ENCODE data around the gene SUGCT. TPM values are rescaled to one million over a fixed set of nuclear protein-coding genes. Genes with fewer than 3 reads are reported as not detected.

SUGCT gene
- total and polyA plus RNA-seq, 2 of the 13 experiments (the other 11 are each of a cell fraction or from before 2014, with no cell fraction given): 10.1 to 22.2 TPM

DNA sequence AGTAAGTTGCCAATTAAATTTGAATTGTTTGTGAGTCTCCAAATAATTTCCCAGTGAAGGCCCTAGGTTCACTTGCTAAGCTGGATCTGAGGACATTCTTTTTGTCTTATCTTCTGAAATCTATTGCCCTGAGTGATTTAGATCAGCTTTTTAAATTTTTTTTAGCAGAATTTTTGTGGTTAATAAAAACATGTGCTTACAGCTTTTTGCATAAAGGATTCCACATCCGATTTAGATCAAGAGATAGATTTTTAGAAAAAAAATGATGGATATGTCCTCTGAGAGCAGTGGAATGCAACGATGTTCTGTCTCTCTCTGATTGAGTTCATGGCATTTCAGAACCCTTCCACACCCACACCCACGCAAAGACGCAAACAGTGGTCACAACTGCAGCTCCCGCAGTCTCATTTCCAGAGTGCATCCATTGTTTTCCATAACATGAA, 358.8 kb downstream of the SUGCT start:
- CTCF ChIA-PET (ENCODE audit: low intra/inter-chr PET ratio, low total read pairs): no interaction called here
- WGBS (ENCODE audit: low lambda C conversion rate): 89% methylated on average over 5 of the region's 5 CpGs
- FAIRE-seq (no peak), DNase-seq (ENCODE audit: low spot score) (no peak), ATAC-seq (no peak)
- TF ChIP-seq TBX3 (IDR thresholded peaks at IDR 0.05; ENCODE audit: borderline replicate concordance): no peak
- TF ChIP-seq KLF11 (CRISPR knock-in tag; IDR thresholded peaks at IDR 0.05): no peak
- no peak overlapping the region for H3K4me3 ChIP-seq (replicated peaks in 1 of 3; ENCODE audit: insufficient read depth in 1 of 3, low read depth in 2 of 3, low read length in 3 of 3)
- no peaks in the 10 kb centered on the region for H4K20me1 ChIP-seq (ENCODE audit: insufficient read depth, low read length)
- H2AFZ ChIP-seq (ENCODE audit: low read length): no peak overlapping the region
- no peaks in the 10 kb centered on the region for H3K9me3 ChIP-seq (ENCODE audit: low read length)
- H3K27ac ChIP-seq (ENCODE audit: extremely low read length, insufficient read depth, low read length): no peak overlapping the region
- no peaks in the 10 kb centered on the region for H3K27me3 ChIP-seq (ENCODE audit: control insufficient read depth in 1 of 2, insufficient read depth in 2 of 2, low read length in 2 of 2)
- H3K79me2 ChIP-seq (ENCODE audit: insufficient read depth, low read length): no peaks in the 10 kb centered on the region
- intact Hi-C loops (cut with micrococcal nuclease; ENCODE audit: unreplicated experiment) (no loop called here), in situ Hi-C loops (cut with HindIII; ENCODE audit: extremely low pct_ligation_motif_present, low pct_unique_long_range_greater_than_20kb) (no loop called here)
- BruUV-seq (replicated peaks): no TSS peak
- H3K4me1 ChIP-seq (ENCODE audit: insufficient read depth, low read length): no peaks in the 10 kb centered on the region
- H3K4me2 ChIP-seq (ENCODE audit: low read depth, low read length): no peak overlapping the region
- H3K36me3 ChIP-seq (replicated peaks in 1 of 2; ENCODE audit: control insufficient read depth in 1 of 2, insufficient read depth in 2 of 2, low read length in 2 of 2): no peaks in the 10 kb centered on the region
- no peak overlapping the region for H3K9ac ChIP-seq (ENCODE audit: insufficient read depth, low read depth, low read length)
- POLR2A ChIA-PET: no interaction called here

DNA sequence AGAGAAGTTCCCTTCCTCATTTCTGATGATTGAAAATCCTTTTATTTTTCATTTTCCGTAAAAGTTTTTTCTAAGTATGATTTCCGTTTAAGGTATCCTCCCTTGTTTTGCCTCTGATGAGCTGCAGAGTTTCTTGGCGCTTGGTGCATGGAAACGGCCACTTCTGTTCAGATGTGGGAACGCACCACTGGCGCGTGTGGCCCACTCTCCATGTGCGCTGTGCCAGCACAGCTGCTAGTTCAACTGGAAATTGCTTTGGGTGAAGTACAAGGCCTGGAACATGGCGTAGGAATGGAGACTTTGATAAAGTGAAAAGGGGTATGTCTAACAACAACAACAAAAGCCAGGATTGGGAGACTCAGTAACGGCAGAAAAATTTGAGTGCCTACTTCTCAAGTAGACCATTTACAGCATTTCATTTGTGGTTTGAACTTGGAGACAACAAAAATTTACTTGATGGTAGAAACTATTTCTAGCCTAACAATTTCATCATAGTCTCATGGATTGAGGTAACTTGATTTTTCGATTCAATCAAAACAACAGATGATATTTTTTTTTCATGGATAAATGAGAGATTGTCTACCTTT, 364.2 kb downstream of the SUGCT start:
- no peak for TF ChIP-seq ZNF644 (CRISPR knock-in tag; IDR thresholded peaks at IDR 0.05; ENCODE audit: low read depth)
- no peak for TF ChIP-seq NCOA5 (CRISPR knock-in tag; IDR thresholded peaks at IDR 0.05)
- no peak for TF ChIP-seq PHF5A (CRISPR knock-in tag; IDR thresholded peaks at IDR 0.05; ENCODE audit: low read depth, unreplicated experiment)
- no peak for TF ChIP-seq HOXA9 (CRISPR knock-in tag; IDR thresholded peaks at IDR 0.05; ENCODE audit: borderline replicate concordance)
- TF ChIP-seq MYNN (CRISPR knock-in tag; IDR thresholded peaks at IDR 0.05; ENCODE audit: low read depth): no peak
- no peak for TF ChIP-seq PAX8 (CRISPR knock-in tag; IDR thresholded peaks at IDR 0.05; ENCODE audit: borderline replicate concordance)
- TF ChIP-seq ZNF510 (CRISPR knock-in tag; IDR thresholded peaks at IDR 0.05; ENCODE audit: low read depth): no peak
- no peak for TF ChIP-seq ZNF546 (CRISPR knock-in tag; conservative IDR thresholded peaks at IDR 0.05)
- no peak for TF ChIP-seq ZNF446 (CRISPR knock-in tag; IDR thresholded peaks at IDR 0.05)
- no peak for TF ChIP-seq MEIS2 (CRISPR knock-in tag; IDR thresholded peaks at IDR 0.05)
- no peak for TF ChIP-seq SMARCC2 (IDR thresholded peaks at IDR 0.05)
- no peak for TF ChIP-seq ZFP41 (CRISPR knock-in tag; IDR thresholded peaks at IDR 0.05; ENCODE audit: borderline replicate concordance)
- TF ChIP-seq NKX3-1 (CRISPR knock-in tag; IDR thresholded peaks at IDR 0.05): no peak
- no peak for TF ChIP-seq NONO (IDR thresholded peaks at IDR 0.05)
- no peak for TF ChIP-seq NONO (CRISPR knock-in tag; conservative IDR thresholded peaks at IDR 0.05)
- TF ChIP-seq ATM (IDR thresholded peaks at IDR 0.05; ENCODE audit: borderline replicate concordance): no peak
- TF ChIP-seq ZNF292 (CRISPR knock-in tag; IDR thresholded peaks at IDR 0.05; ENCODE audit: borderline replicate concordance, low read depth): no peak
- Histone ChIP-seq H3K79me2 (ENCODE audit: insufficient read depth, low read length) (no peaks in the 10 kb centered on the region), H3K9me3 (ENCODE audit: low read length) (no peaks in the 10 kb centered on the region), H4K20me1 (ENCODE audit: insufficient read depth, low read length) (no peaks in the 10 kb centered on the region), H3K4me1 (ENCODE audit: insufficient read depth, low read length) (no peaks in the 10 kb centered on the region), H2AFZ (ENCODE audit: low read length) (no peak overlapping the region), H3K36me3 (replicated peaks in 1 of 2; ENCODE audit: control insufficient read depth in 1 of 2, insufficient read depth in 2 of 2, low read length in 2 of 2) (no peaks in the 10 kb centered on the region), H3K27me3 (ENCODE audit: control insufficient read depth in 1 of 2, insufficient read depth in 2 of 2, low read length in 2 of 2) (no peaks in the 10 kb centered on the region), H3K9ac (ENCODE audit: insufficient read depth, low read depth, low read length) (no peak overlapping the region), H3K27ac (ENCODE audit: extremely low read length, insufficient read depth, low read length) (no peak overlapping the region), H3K4me3 (replicated peaks in 1 of 3; ENCODE audit: insufficient read depth in 1 of 3, low read depth in 2 of 3, low read length in 3 of 3) (no peak overlapping the region), H3K4me2 (ENCODE audit: low read depth, low read length) (no peak overlapping the region)
- intact Hi-C loops (cut with micrococcal nuclease; ENCODE audit: unreplicated experiment): no loop called here
- POLR2A ChIA-PET: no interaction called here
- in situ Hi-C loops (cut with HindIII; ENCODE audit: extremely low pct_ligation_motif_present, low pct_unique_long_range_greater_than_20kb): no loop called here
- CTCF ChIA-PET (ENCODE audit: low intra/inter-chr PET ratio, low total read pairs): no interaction called here
- ATAC-seq: no peak
- BruUV-seq (replicated peaks): no TSS peak
- DNase-seq (ENCODE audit: low spot score): no peak
- no peak for FAIRE-seq
- 97% methylated on average over 11 of the region's 11 CpGs for WGBS (ENCODE audit: low lambda C conversion rate)
